Measurements from ENCODE around the gene S100A13.
"Not testable (repeated sequence)": the region's sequence is repeated elsewhere in the genome, so short reads cannot be mapped to it uniquely, and the experiment has no call there.

Gene S100A13

GRCh38 chr1:153647346-153647714 is 20.0 kb upstream of the S100A13 start:
- Histone ChIP-seq H3K9me3 (ENCODE audit: control insufficient read depth, low read length) (no peaks in the 10 kb centered on the region), H3K36me3 (ENCODE audit: control insufficient read depth, insufficient read depth, low read length, severe bottlenecking) (peaks cover 42% of the 10 kb centered on the region), H3K9ac (ENCODE audit: low read length) (no peak overlapping the region), H3K27me3 (replicated peaks; ENCODE audit: control insufficient read depth, insufficient read depth, low read length) (no peaks in the 10 kb centered on the region), H3K4me1 (ENCODE audit: control insufficient read depth, insufficient read depth, low read length) (peaks cover 36% of the 10 kb centered on the region), H3K4me3 (ENCODE audit: low read length) (no peak overlapping the region)
- no peak for DNase-seq (ENCODE audit: low read depth)

- peak; percentile 52 for DNase-seq (ENCODE audit: low read depth)
- Histone ChIP-seq H3K4me1 (ENCODE audit: control insufficient read depth, insufficient read depth, low read length) (peaks cover 36% of the 10 kb centered on the region), H3K27me3 (replicated peaks; ENCODE audit: control insufficient read depth, insufficient read depth, low read length) (no peaks in the 10 kb centered on the region), H3K9me3 (ENCODE audit: control insufficient read depth, low read length) (no peaks in the 10 kb centered on the region), H3K36me3 (ENCODE audit: control insufficient read depth, insufficient read depth, low read length, severe bottlenecking) (peaks cover 47% of the 10 kb centered on the region), H3K4me3 (ENCODE audit: low read length) (no peak overlapping the region), H3K9ac (ENCODE audit: low read length) (no peak overlapping the region)
Observed at GRCh38 chr1:153646672-153647345, 19.5 kb upstream of the S100A13 start.

- peaks cover 32% of the 10 kb centered on the region for H3K4me1 ChIP-seq (ENCODE audit: control insufficient read depth, insufficient read depth, low read length)
- no peak overlapping the region for H3K4me3 ChIP-seq (ENCODE audit: low read length)
- no peak overlapping the region for H3K9ac ChIP-seq (ENCODE audit: low read length)
- DNase-seq (ENCODE audit: low read depth): no peak
- H3K9me3 ChIP-seq (ENCODE audit: control insufficient read depth, low read length): no peaks in the 10 kb centered on the region
- peaks cover 77% of the 10 kb centered on the region for H3K36me3 ChIP-seq (ENCODE audit: control insufficient read depth, insufficient read depth, low read length, severe bottlenecking)
- no peaks in the 10 kb centered on the region for H3K27me3 ChIP-seq (replicated peaks; ENCODE audit: control insufficient read depth, insufficient read depth, low read length)
Observed at GRCh38 chr1:153643816-153644215, 16.5 kb upstream of the S100A13 start.

DNA sequence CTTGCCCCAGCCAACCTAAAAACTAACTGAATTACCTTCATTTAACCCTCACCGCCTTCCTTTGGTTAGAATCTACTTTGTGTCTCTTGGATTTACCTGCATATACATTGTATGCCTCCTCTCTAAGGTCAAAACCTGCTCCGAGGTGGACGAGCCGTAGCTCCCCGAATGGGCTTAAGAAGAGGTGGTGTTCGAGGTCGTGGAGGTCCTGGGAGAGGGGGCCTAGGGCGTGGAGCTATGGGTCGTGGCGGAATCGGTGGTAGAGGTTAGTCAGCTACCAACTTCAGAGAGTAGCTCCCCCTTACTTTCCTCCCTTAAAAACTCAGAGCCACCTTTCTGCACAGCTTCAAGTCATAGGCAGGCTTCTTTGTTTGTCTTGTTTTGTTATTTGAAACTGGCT is 15.8 kb upstream of the S100A13 start:
- no peaks in the 10 kb centered on the region for H3K27me3 ChIP-seq (replicated peaks; ENCODE audit: control insufficient read depth, insufficient read depth, low read length)
- peaks cover 35% of the 10 kb centered on the region for H3K4me1 ChIP-seq (ENCODE audit: control insufficient read depth, insufficient read depth, low read length)
- no peak for DNase-seq (ENCODE audit: low read depth)
- H3K9me3 ChIP-seq (ENCODE audit: control insufficient read depth, low read length): no peaks in the 10 kb centered on the region
- H3K4me3 ChIP-seq (ENCODE audit: low read length): no peak overlapping the region
- H3K36me3 ChIP-seq (ENCODE audit: control insufficient read depth, insufficient read depth, low read length, severe bottlenecking): peaks cover 84% of the 10 kb centered on the region
- no peak overlapping the region for H3K9ac ChIP-seq (ENCODE audit: low read length)

GRCh38 chr1:153642161-153642560 is 14.9 kb upstream of the S100A13 start:
- Histone ChIP-seq H3K4me1 (ENCODE audit: control insufficient read depth, insufficient read depth, low read length) (peaks cover 37% of the 10 kb centered on the region), H3K4me3 (ENCODE audit: low read length) (no peak overlapping the region), H3K27me3 (replicated peaks; ENCODE audit: control insufficient read depth, insufficient read depth, low read length) (no peaks in the 10 kb centered on the region), H3K9ac (ENCODE audit: low read length) (no peak overlapping the region), H3K36me3 (ENCODE audit: control insufficient read depth, insufficient read depth, low read length, severe bottlenecking) (peaks cover 91% of the 10 kb centered on the region), H3K9me3 (ENCODE audit: control insufficient read depth, low read length) (no peaks in the 10 kb centered on the region)
- DNase-seq (ENCODE audit: low read depth): no peak

GRCh38 chr1:153640861-153641260 is 13.6 kb upstream of the S100A13 start:
- DNase-seq (ENCODE audit: low read depth): no peak
- peaks cover 37% of the 10 kb centered on the region for H3K4me1 ChIP-seq (ENCODE audit: control insufficient read depth, insufficient read depth, low read length)
- no peaks in the 10 kb centered on the region for H3K9me3 ChIP-seq (ENCODE audit: control insufficient read depth, low read length)
- H3K4me3 ChIP-seq (ENCODE audit: low read length): no peak overlapping the region
- H3K27me3 ChIP-seq (replicated peaks; ENCODE audit: control insufficient read depth, insufficient read depth, low read length): no peaks in the 10 kb centered on the region
- peaks cover 96% of the 10 kb centered on the region for H3K36me3 ChIP-seq (ENCODE audit: control insufficient read depth, insufficient read depth, low read length, severe bottlenecking)
- H3K9ac ChIP-seq (ENCODE audit: low read length): no peak overlapping the region

DNA sequence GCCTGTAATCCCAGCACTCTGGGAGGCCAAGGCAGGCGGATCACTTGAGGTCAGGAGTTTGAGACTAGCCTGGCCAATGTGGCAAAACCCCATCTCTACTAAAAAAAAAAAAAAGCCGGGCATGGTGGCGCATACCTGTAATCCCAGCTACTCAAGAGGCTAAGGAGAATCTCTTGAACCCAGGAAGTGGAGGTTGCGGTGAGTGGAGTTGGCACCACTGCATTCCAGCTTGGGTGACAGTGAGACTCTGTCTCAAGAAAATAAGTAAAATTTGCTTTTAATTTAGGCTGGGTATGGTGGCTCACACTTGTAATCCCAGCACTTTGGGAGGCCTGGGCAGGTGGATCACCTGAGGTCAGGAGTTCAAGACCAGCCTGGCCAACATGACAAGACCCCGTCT is 12.9 kb upstream of the S100A13 start:
- not testable (repeated sequence) for H3K27me3 ChIP-seq (replicated peaks; ENCODE audit: control insufficient read depth, insufficient read depth, low read length); H3K9me3 ChIP-seq (ENCODE audit: control insufficient read depth, low read length); DNase-seq (ENCODE audit: low read depth); H3K4me3 ChIP-seq (ENCODE audit: low read length); H3K9ac ChIP-seq (ENCODE audit: low read length)
- Histone ChIP-seq H3K4me1 (ENCODE audit: control insufficient read depth, insufficient read depth, low read length) (peaks cover 39% of the 10 kb centered on the region), H3K36me3 (ENCODE audit: control insufficient read depth, insufficient read depth, low read length, severe bottlenecking) (peaks cover 90% of the 10 kb centered on the region)

DNA sequence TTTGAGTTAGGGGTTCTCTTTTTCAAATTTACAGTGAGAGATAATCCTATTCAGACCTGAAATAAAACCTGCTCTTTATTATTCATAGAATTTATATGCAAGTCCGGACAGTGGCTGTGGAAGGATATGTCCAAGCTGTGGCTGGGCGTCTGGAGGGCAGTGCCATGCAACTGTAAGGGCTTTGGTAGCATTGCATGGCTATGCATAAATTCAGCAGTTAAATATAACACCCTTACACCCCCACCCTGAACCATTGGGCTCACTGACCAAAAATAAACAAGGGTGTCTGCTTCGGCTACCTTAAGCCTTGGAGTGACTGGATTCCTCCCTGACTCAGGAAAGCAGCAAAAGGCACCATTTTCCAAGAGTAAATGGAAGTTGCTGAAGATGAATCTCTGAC is 12.0 kb upstream of the S100A13 start:
- DNase-seq (ENCODE audit: low read depth): no peak
- Histone ChIP-seq H3K4me1 (ENCODE audit: control insufficient read depth, insufficient read depth, low read length) (peaks cover 36% of the 10 kb centered on the region), H3K4me3 (ENCODE audit: low read length) (no peak overlapping the region), H3K36me3 (ENCODE audit: control insufficient read depth, insufficient read depth, low read length, severe bottlenecking) (peaks cover 80% of the 10 kb centered on the region), H3K9ac (ENCODE audit: low read length) (no peak overlapping the region), H3K27me3 (replicated peaks; ENCODE audit: control insufficient read depth, insufficient read depth, low read length) (no peaks in the 10 kb centered on the region), H3K9me3 (ENCODE audit: control insufficient read depth, low read length) (no peaks in the 10 kb centered on the region)

- Histone ChIP-seq H3K9ac (ENCODE audit: low read length) (peak overlapping the region; percentile 73), H3K36me3 (ENCODE audit: control insufficient read depth, insufficient read depth, low read length, severe bottlenecking) (peaks cover 70% of the 10 kb centered on the region)
Observed at GRCh38 chr1:153638261-153638660, 11.0 kb upstream of the S100A13 start.

GRCh38 chr1:153636312-153636711 is 9.0 kb upstream of the S100A13 start:
- H3K36me3 ChIP-seq (ENCODE audit: control insufficient read depth, insufficient read depth, low read length, severe bottlenecking): peaks cover 53% of the 10 kb centered on the region
- no peak for DNase-seq (ENCODE audit: low read depth)
- H3K9ac ChIP-seq (ENCODE audit: low read length): no peak overlapping the region
- no peaks in the 10 kb centered on the region for H3K9me3 ChIP-seq (ENCODE audit: control insufficient read depth, low read length)
- peaks cover 43% of the 10 kb centered on the region for H3K4me1 ChIP-seq (ENCODE audit: control insufficient read depth, insufficient read depth, low read length)
- no peaks in the 10 kb centered on the region for H3K27me3 ChIP-seq (replicated peaks; ENCODE audit: control insufficient read depth, insufficient read depth, low read length)
- H3K4me3 ChIP-seq (ENCODE audit: low read length): no peak overlapping the region

More at GRCh38 chr1:153638261-153638660, 11.0 kb upstream of the S100A13 start:
- H3K4me1 ChIP-seq (ENCODE audit: control insufficient read depth, insufficient read depth, low read length): peaks cover 31% of the 10 kb centered on the region
- no peak for DNase-seq (ENCODE audit: low read depth)
- H3K9me3 ChIP-seq (ENCODE audit: control insufficient read depth, low read length): no peaks in the 10 kb centered on the region
- no peak overlapping the region for H3K4me3 ChIP-seq (ENCODE audit: low read length)
- H3K27me3 ChIP-seq (replicated peaks; ENCODE audit: control insufficient read depth, insufficient read depth, low read length): no peaks in the 10 kb centered on the region

DNA sequence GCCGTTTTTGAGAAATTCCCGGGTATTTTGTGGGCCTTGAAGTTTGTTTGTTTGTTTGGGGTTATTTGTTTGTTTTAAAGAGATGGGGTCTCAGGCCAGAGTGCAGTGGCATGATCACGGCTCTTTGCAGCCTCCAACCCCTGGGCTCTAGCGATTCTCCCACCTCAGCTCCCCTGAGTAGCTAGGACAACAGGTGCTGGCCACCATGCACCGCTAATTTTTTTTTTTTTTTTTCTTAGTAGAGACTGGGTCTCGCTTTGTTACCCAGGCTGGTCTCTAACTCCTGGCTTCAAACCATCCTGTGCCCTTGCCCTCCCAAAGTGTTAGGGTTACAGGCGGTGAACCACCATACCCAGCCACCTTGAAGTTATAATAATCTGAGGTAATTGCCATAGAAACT is 8.6 kb upstream of the S100A13 start:
- Histone ChIP-seq H3K4me3 (ENCODE audit: low read length) (peak overlapping the region; percentile 95), H3K9ac (ENCODE audit: low read length) (peak overlapping the region; percentile 100), H3K36me3 (ENCODE audit: control insufficient read depth, insufficient read depth, low read length, severe bottlenecking) (peaks cover 49% of the 10 kb centered on the region)

More for the DNA sequence above, 8.6 kb upstream of the S100A13 start:
- no peaks in the 10 kb centered on the region for H3K9me3 ChIP-seq (ENCODE audit: control insufficient read depth, low read length)
- no peak for DNase-seq (ENCODE audit: low read depth)
- H3K27me3 ChIP-seq (replicated peaks; ENCODE audit: control insufficient read depth, insufficient read depth, low read length): no peaks in the 10 kb centered on the region
- H3K4me1 ChIP-seq (ENCODE audit: control insufficient read depth, insufficient read depth, low read length): peaks cover 48% of the 10 kb centered on the region

Measured in adipocyte (in vitro differentiated cells).